HCT116 (cell line): ENCODE measurements around the gene AHRR. TPM values are rescaled to one million over a fixed set of nuclear protein-coding genes. Genes with fewer than 3 reads are reported as not detected.

ENCODE experiments used
- ATAC-seq: fragments of 200-7000 bp; cut with Tn5 transposase; 2 replicates; pipeline ENCODE4 v1.9.1; 2020; ENCODE audit warnings: mild to moderate bottlenecking, moderate library complexity
- BruUV-seq: library from RNA; stranded (reverse); fragments of 400-500 nt; replicated peaks from 2 replicates; lab custom pipeline; 2021; lab: Mats Ljungman, UMichigan
- CTCF ChIA-PET: fragments of 300-600 bp; sonication (Branson Sonifier 250); formaldehyde crosslinking; loops from one replicate; lab custom pipeline; 2021; ENCODE audit warnings: antibody characterized with exemption; lab: Charles Lee
- POLR2A ChIA-PET: fragments of 300-600, 350-600 bp; sonication (Branson Sonifier 250); formaldehyde crosslinking; loops from one replicate; lab custom pipeline; 2021; ENCODE audit warnings: antibody characterized with exemption; lab: Charles Lee
- RAD21 ChIA-PET, 2 experiments: fragments of 300-600 bp; sonication (Branson Sonifier 250); formaldehyde crosslinking; loops; one replicate each; lab custom pipeline; 2023; ENCODE audit warnings: low total read pairs in 2 of 2; ENCODE audit not compliant: uncharacterized antibody in 2 of 2, unreplicated experiment in 2 of 2, low non-redundant PET in 1 of 2; lab: Charles Lee
- DNase-seq: peaks from one replicate; pipeline ENCODE4 v3.0.0-alpha.2; 2010; ENCODE audit warnings: low read depth, low spot score
- H2AFZ ChIP-seq: fragments of 200-600 bp; shearing (Covaris generic), sonication (generic); 2 replicates; pipeline ENCODE4 v1.6.1; 2017; ENCODE audit warnings: low read depth, mixed run types, mixed read lengths, antibody characterized with exemption, low read length; ENCODE audit not compliant: poor library complexity, severe bottlenecking
- H3K27ac ChIP-seq: 2 replicates; pipeline ENCODE4 v1.5.1; 2012; ENCODE audit warnings: low read depth, low read length
- H3K27me3 ChIP-seq: fragments of 200-600 bp; sonication (generic); 2 replicates; pipeline ENCODE4 v1.6.1; 2016; ENCODE audit warnings: mixed run types, low read length, mixed read lengths; ENCODE audit not compliant: insufficient read depth
- H3K36me3 ChIP-seq, 2 experiments: fragments of 200-500 bp in 1 of 2; fragments of 200-600 bp in 1 of 2; sonication (Bioruptor generic) in 1 of 2; sonication (generic) in 1 of 2; 2 replicates each; pipeline versions ENCODE4 v1.5.1 to v1.6.1; 2014 to 2016; ENCODE audit warnings: low read length in 2 of 2, inconsistent platforms in 1 of 2, mixed read lengths in 1 of 2, mixed run types in 1 of 2; ENCODE audit not compliant: insufficient read depth in 2 of 2, control insufficient read depth in 1 of 2
- H3K4me1 ChIP-seq, 2 experiments: fragments of 200-600 bp in 1 of 2; sonication (generic) in 1 of 2; 2 replicates each; pipeline versions ENCODE4 v1.5.1 to v1.6.1; 2012 to 2017; ENCODE audit warnings: low read length in 2 of 2, inconsistent platforms in 1 of 2, mild to moderate bottlenecking in 1 of 2, mixed read lengths in 1 of 2, mixed run types in 1 of 2, moderate library complexity in 1 of 2; ENCODE audit not compliant: insufficient read depth in 2 of 2, control insufficient read depth in 1 of 2
- H3K4me2 ChIP-seq: fragments of 200-600 bp; sonication (generic); 2 replicates; pipeline ENCODE4 v1.6.1; 2017; ENCODE audit warnings: mixed run types, low read length, mixed read lengths
- H3K4me3 ChIP-seq, 2 experiments: fragments of 200-600 bp in 1 of 2; sonication (generic) in 1 of 2; replicated peaks in 1 of 2; 2 replicates each; pipeline ENCODE4 v1.5.1; 2011 to 2016; ENCODE audit warnings: low read length in 2 of 2, control low read depth in 1 of 2, low read depth in 1 of 2, mild to moderate bottlenecking in 1 of 2, mixed read lengths in 1 of 2, mixed run types in 1 of 2
- H3K79me2 ChIP-seq: fragments of 200-600 bp; sonication (generic); 2 replicates; pipeline ENCODE4 v1.6.1; 2017; ENCODE audit warnings: mild to moderate bottlenecking, mixed run types, low read length, moderate library complexity, mixed read lengths; ENCODE audit not compliant: insufficient read depth
- H3K9ac ChIP-seq: fragments of 200-600 bp; sonication (generic); 2 replicates; pipeline ENCODE4 v1.6.1; 2016; ENCODE audit warnings: low read length, mixed read lengths
- H3K9me2 ChIP-seq: fragments of 200-600 bp; sonication (generic), shearing (Covaris generic); 2 replicates; pipeline ENCODE4 v1.6.1; 2017; ENCODE audit warnings: mixed run types, mild to moderate bottlenecking, moderate library complexity; ENCODE audit not compliant: insufficient read depth
- H3K9me3 ChIP-seq, 2 experiments: fragments of 200-500 bp in 1 of 2; fragments of 200-600 bp in 1 of 2; sonication (Bioruptor generic) in 1 of 2; sonication (generic) in 1 of 2; 2 replicates each; pipeline ENCODE4 v1.6.1; 2014 to 2017; ENCODE audit warnings: low read length in 2 of 2, mixed read lengths in 2 of 2, inconsistent platforms in 1 of 2, low read depth in 1 of 2, mild to moderate bottlenecking in 1 of 2, mixed run types in 1 of 2, moderate library complexity in 1 of 2; ENCODE audit not compliant: control insufficient read depth in 1 of 2, insufficient read depth in 1 of 2
- H4K20me1 ChIP-seq: fragments of 200-600 bp; sonication (generic), shearing (Covaris generic); 2 replicates; pipeline ENCODE4 v1.6.1; 2017; ENCODE audit warnings: mixed run types, mild to moderate bottlenecking, moderate library complexity; ENCODE audit not compliant: insufficient read depth
- CBX3 ChIP-seq: IDR thresholded peaks from 2 replicates; pipeline ENCODE4 v1.6.1; 2012; ENCODE audit warnings: low read depth
- CEBPB ChIP-seq: IDR thresholded peaks from 2 replicates; pipeline ENCODE4 v1.6.1; 2012; ENCODE audit warnings: low read depth
- EGR1 ChIP-seq: IDR thresholded peaks from 2 replicates; pipeline ENCODE4 v1.6.1; 2012; ENCODE audit warnings: low read depth
- ELF1 ChIP-seq: IDR thresholded peaks from 2 replicates; pipeline ENCODE4 v1.6.1; 2012; ENCODE audit warnings: low read depth, borderline replicate concordance
- EZH2phosphoT487 ChIP-seq: fragments of 200-600 bp; IDR thresholded peaks from 2 replicates; pipeline ENCODE4 v1.6.1; 2018; ENCODE audit warnings: antibody characterized with exemption, borderline replicate concordance
- FOSL1 ChIP-seq: IDR thresholded peaks from 2 replicates; pipeline ENCODE4 v1.6.1; 2012; ENCODE audit warnings: low read depth
- JUND ChIP-seq: IDR thresholded peaks from 2 replicates; pipeline ENCODE4 v1.6.1; 2012
- POLR2A ChIP-seq: IDR thresholded peaks from 2 replicates; pipeline ENCODE4 v1.7.0; 2011; ENCODE audit warnings: borderline replicate concordance; ENCODE audit not compliant: insufficient read depth, insufficient read length; ENCODE audit errors: extremely low read depth
- RAD21 ChIP-seq: IDR thresholded peaks from 2 replicates; pipeline ENCODE4 v1.6.1; 2012; ENCODE audit warnings: low read depth, mild to moderate bottlenecking
- REST ChIP-seq: IDR thresholded peaks from 2 replicates; pipeline ENCODE4 v1.6.1; 2012; ENCODE audit warnings: low read depth
- SIN3A ChIP-seq: IDR thresholded peaks from 2 replicates; pipeline ENCODE4 v1.6.1; 2012; ENCODE audit warnings: low read depth
- SRF ChIP-seq: IDR thresholded peaks from 2 replicates; pipeline ENCODE4 v1.6.1; 2012; ENCODE audit warnings: low read depth
- TCF7L2 ChIP-seq: IDR thresholded peaks from 2 replicates; pipeline ENCODE4 v1.7.0; 2011; ENCODE audit warnings: borderline replicate concordance, inconsistent platforms; ENCODE audit not compliant: insufficient read depth, insufficient read length; ENCODE audit errors: extremely low read depth
- ZFX ChIP-seq: fragments of 450-650 bp; IDR thresholded peaks from 2 replicates; pipeline ENCODE4 v1.6.1; 2017
- intact Hi-C: fragments of 100-400 bp; cut with micrococcal nuclease; formaldehyde crosslinking; loops from 2 replicates; pipeline ENCODE4 v1.10.0; 2022
- total RNA-seq: library from RNA; stranded (reverse); gene quantifications from one replicate; pipeline ENCODE4 v1.2.1, GENCODE V29; 2021; ENCODE audit not compliant: unreplicated experiment
- TF ChIP-seq, protein P1 (sequence below): IDR thresholded peaks from 2 replicates; pipeline ENCODE4 v1.6.1; 2012

AHRR gene
- total RNA-seq, 1 experiment from 2014 or later = 12.7 TPM

GRCh38 chr5:305459-305858, 16.1 kb upstream of the AHRR start (continued):
- TF ChIP-seq CBX3 (no peak), EZH2phosphoT487 (no peak), ZFX (no peak)

GRCh38 chr5:306011-306805, 15.3 kb upstream of the AHRR start:
- no peak overlapping the region for H3K9ac ChIP-seq
- ChIA-PET POLR2A (no interaction called here), CTCF (no interaction called here), RAD21 (no interaction called here)
- DNase-seq (no peak), ATAC-seq (no peak)
- no peaks in the 10 kb centered on the region for H3K9me2 ChIP-seq
- TF ChIP-seq SIN3A = no peak
- TF ChIP-seq, protein P1, sequence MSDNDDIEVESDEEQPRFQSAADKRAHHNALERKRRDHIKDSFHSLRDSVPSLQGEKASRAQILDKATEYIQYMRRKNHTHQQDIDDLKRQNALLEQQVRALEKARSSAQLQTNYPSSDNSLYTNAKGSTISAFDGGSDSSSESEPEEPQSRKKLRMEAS = no peak
- no peak for TF ChIP-seq POLR2A
- no peak overlapping the region for H3K27ac ChIP-seq
- H3K4me2 ChIP-seq = no peak overlapping the region
- H3K27me3 ChIP-seq = no peaks in the 10 kb centered on the region
- H3K9me3 ChIP-seq = no peaks in the 10 kb centered on the region
- BruUV-seq = no TSS peak
- peaks cover 5 to 13% of the 10 kb centered on the region in 2 experiments; a peak in 2 of 4 replicates for H3K4me1 ChIP-seq
- no peak overlapping the region for H3K4me3 ChIP-seq
- H4K20me1 ChIP-seq = no peaks in the 10 kb centered on the region
- no peak overlapping the region for H2AFZ ChIP-seq
- H3K79me2 ChIP-seq = peaks cover 36% of the 10 kb centered on the region; the same call in 1 of the 2 replicates
- H3K36me3 ChIP-seq = peaks cover 9 to 13% of the 10 kb centered on the region in 2 experiments; a peak in 3 of 4 replicates
- intact Hi-C loops = no loop called here

DNA sequence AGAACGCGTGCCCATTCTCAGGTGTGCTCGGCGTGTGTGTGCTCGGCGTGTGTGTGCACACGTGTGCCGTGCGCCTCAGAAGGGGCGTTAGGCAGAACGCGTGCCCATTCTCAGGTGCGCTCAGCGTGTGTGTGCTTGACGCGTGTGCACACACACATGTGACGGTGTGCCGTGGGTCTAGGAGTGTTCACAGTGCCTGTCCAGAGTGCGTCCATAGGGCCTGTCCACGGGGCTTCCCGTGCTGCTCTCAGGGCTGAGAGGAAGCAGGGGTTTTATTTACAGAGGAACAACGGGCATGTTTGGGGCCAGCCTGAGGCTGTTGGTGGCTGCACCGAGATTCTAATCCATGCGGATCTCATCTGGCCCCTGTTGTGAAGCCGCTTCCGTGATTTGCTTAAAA, 14.2 kb upstream of the AHRR start:
- Histone ChIP-seq H3K27ac (no peak overlapping the region), H4K20me1 (no peaks in the 10 kb centered on the region), H3K4me3 (no peak overlapping the region), H2AFZ (no peak overlapping the region), H3K79me2 (peaks cover 39% of the 10 kb centered on the region; the same call in 1 of the 2 replicates), H3K9me2 (no peaks in the 10 kb centered on the region), H3K36me3 (peaks cover 9 to 15% of the 10 kb centered on the region in 2 experiments; a peak in 3 of 4 replicates), H3K9ac (no peak overlapping the region), H3K9me3 (no peaks in the 10 kb centered on the region), H3K4me1 (peaks cover 5 to 13% of the 10 kb centered on the region in 2 experiments; a peak in 2 of 4 replicates), H3K27me3 (no peaks in the 10 kb centered on the region), H3K4me2 (no peak overlapping the region)
- no peak for DNase-seq
- no peak for ATAC-seq
- no TSS peak for BruUV-seq
- intact Hi-C loops = no loop called here
- RAD21 ChIA-PET = no interaction called here
- POLR2A ChIA-PET = no interaction called here
- CTCF ChIA-PET = no interaction called here
- TF ChIP-seq CEBPB (no peak), SIN3A (no peak), SRF (no peak), CBX3 (no peak), ZFX (no peak), RAD21 (no peak), EZH2phosphoT487 (no peak), REST (no peak), FOSL1 (no peak), JUND (no peak), EGR1 (no peak), TCF7L2 (no peak), ELF1 (no peak)
- TF ChIP-seq, protein P1 = no peak
